Measurements from ENCODE around the gene ANGPTL4.

GRCh38 chr19:8397271-8397670 lies 33.3 kb downstream of the ANGPTL4 start:
- TF ChIP-seq CHD4 (IDR thresholded peaks at IDR 0.05; ENCODE audit: borderline replicate concordance): no peak
- TF ChIP-seq RAD21 (conservative IDR thresholded peaks at IDR 0.05 in 1 of 2, IDR thresholded peaks at IDR 0.05 in 1 of 2): no peak
- TF ChIP-seq, protein P1, sequence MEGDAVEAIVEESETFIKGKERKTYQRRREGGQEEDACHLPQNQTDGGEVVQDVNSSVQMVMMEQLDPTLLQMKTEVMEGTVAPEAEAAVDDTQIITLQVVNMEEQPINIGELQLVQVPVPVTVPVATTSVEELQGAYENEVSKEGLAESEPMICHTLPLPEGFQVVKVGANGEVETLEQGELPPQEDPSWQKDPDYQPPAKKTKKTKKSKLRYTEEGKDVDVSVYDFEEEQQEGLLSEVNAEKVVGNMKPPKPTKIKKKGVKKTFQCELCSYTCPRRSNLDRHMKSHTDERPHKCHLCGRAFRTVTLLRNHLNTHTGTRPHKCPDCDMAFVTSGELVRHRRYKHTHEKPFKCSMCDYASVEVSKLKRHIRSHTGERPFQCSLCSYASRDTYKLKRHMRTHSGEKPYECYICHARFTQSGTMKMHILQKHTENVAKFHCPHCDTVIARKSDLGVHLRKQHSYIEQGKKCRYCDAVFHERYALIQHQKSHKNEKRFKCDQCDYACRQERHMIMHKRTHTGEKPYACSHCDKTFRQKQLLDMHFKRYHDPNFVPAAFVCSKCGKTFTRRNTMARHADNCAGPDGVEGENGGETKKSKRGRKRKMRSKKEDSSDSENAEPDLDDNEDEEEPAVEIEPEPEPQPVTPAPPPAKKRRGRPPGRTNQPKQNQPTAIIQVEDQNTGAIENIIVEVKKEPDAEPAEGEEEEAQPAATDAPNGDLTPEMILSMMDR (IDR thresholded peaks at IDR 0.05): no peak
- no peak for TF ChIP-seq POLR2A (IDR thresholded peaks at IDR 0.05; ENCODE audit: low read length)
- TF ChIP-seq RCOR1 (IDR thresholded peaks at IDR 0.05; ENCODE audit: low read depth, low read length): no peak
- TF ChIP-seq EP300 (IDR thresholded peaks at IDR 0.05): no peak
- TF ChIP-seq ZFP36 (IDR thresholded peaks at IDR 0.05; ENCODE audit: borderline replicate concordance, partially characterized antibody): no peak
- no peak for TF ChIP-seq CBX2 (IDR thresholded peaks at IDR 0.05; ENCODE audit: borderline replicate concordance, low read depth)
- TF ChIP-seq NR3C1 (IDR thresholded peaks at IDR 0.05): no peak
- no peak for TF ChIP-seq RNF2 (IDR thresholded peaks at IDR 0.05; ENCODE audit: borderline replicate concordance, low read depth)
- TF ChIP-seq FOXS1 (CRISPR knock-in tag; IDR thresholded peaks at IDR 0.05): no peak
- TF ChIP-seq MAX (IDR thresholded peaks at IDR 0.05): no peak
- TF ChIP-seq, protein P2, sequence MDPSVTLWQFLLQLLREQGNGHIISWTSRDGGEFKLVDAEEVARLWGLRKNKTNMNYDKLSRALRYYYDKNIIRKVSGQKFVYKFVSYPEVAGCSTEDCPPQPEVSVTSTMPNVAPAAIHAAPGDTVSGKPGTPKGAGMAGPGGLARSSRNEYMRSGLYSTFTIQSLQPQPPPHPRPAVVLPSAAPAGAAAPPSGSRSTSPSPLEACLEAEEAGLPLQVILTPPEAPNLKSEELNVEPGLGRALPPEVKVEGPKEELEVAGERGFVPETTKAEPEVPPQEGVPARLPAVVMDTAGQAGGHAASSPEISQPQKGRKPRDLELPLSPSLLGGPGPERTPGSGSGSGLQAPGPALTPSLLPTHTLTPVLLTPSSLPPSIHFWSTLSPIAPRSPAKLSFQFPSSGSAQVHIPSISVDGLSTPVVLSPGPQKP (IDR thresholded peaks at IDR 0.05; ENCODE audit: low read depth, low read length): no peak

Measured in A549 (cell line).